ENCODE results near the gene CELF4.

The CELF4 gene

GRCh38 chr18:37307181-37307580 is 258.4 kb downstream of the CELF4 start:
- DNase-seq (ENCODE audit: low read depth in 1 of 2, low spot score in 1 of 2) = no peak
- TF ChIP-seq POLR2AphosphoS5 (IDR thresholded peaks at IDR 0.05; ENCODE audit: low read depth) = no peak
- TF ChIP-seq CTCF (IDR thresholded peaks at IDR 0.05; ENCODE audit: insufficient read depth, low read length) = no peak
- no peak for TF ChIP-seq GABPA (IDR thresholded peaks at IDR 0.05; ENCODE audit: low read depth)
- Histone ChIP-seq H3K27me3 (ENCODE audit: insufficient read depth, poor library complexity, severe bottlenecking) (peaks cover 3% of the 10 kb centered on the region), H3K4me3 (replicated peaks; ENCODE audit: insufficient read depth, low read length) (no peak overlapping the region), H3K27ac (replicated peaks) (no peak overlapping the region)

GRCh38 chr18:37306432-37306831 is 259.2 kb downstream of the CELF4 start:
- H3K4me3 ChIP-seq (replicated peaks; ENCODE audit: insufficient read depth, low read length) = no peak overlapping the region
- DNase-seq (ENCODE audit: low read depth in 1 of 2, low spot score in 1 of 2) = no peak
- TF ChIP-seq GABPA (IDR thresholded peaks at IDR 0.05; ENCODE audit: low read depth) (no peak), REST (IDR thresholded peaks at IDR 0.05; ENCODE audit: insufficient replicate concordance, low read depth) (no peak), SPI1 (IDR thresholded peaks at IDR 0.05; ENCODE audit: borderline replicate concordance, low read depth) (no peak), POLR2AphosphoS5 (IDR thresholded peaks at IDR 0.05; ENCODE audit: low read depth) (no peak), CTCF (IDR thresholded peaks at IDR 0.05; ENCODE audit: insufficient read depth, low read length) (no peak)
- no peak overlapping the region for H3K27ac ChIP-seq (replicated peaks)
- peaks cover 3% of the 10 kb centered on the region for H3K27me3 ChIP-seq (ENCODE audit: insufficient read depth, poor library complexity, severe bottlenecking)

- no peak for DNase-seq (ENCODE audit: low read depth in 1 of 2, low spot score in 1 of 2)
- Histone ChIP-seq H3K27ac (replicated peaks) (no peak overlapping the region), H3K27me3 (ENCODE audit: insufficient read depth, poor library complexity, severe bottlenecking) (no peaks in the 10 kb centered on the region), H3K4me3 (replicated peaks; ENCODE audit: insufficient read depth, low read length) (no peak overlapping the region)
- no peak for TF ChIP-seq CTCF (IDR thresholded peaks at IDR 0.05; ENCODE audit: insufficient read depth, low read length)
- TF ChIP-seq GABPA (IDR thresholded peaks at IDR 0.05; ENCODE audit: low read depth) = no peak
Measured at GRCh38 chr18:37305066-37305465, 260.5 kb downstream of the CELF4 start.

- Histone ChIP-seq H3K27ac (replicated peaks) (no peak overlapping the region), H3K4me3 (replicated peaks; ENCODE audit: insufficient read depth, low read length) (no peak overlapping the region), H3K27me3 (ENCODE audit: insufficient read depth, poor library complexity, severe bottlenecking) (no peaks in the 10 kb centered on the region)
- DNase-seq (ENCODE audit: low read depth in 1 of 2, low spot score in 1 of 2) = no peak
- no peak for TF ChIP-seq REST (IDR thresholded peaks at IDR 0.05; ENCODE audit: insufficient replicate concordance, low read depth)
- TF ChIP-seq POLR2AphosphoS5 (IDR thresholded peaks at IDR 0.05; ENCODE audit: low read depth) = no peak
- TF ChIP-seq SPI1 (IDR thresholded peaks at IDR 0.05; ENCODE audit: borderline replicate concordance, low read depth) = no peak
- TF ChIP-seq GABPA (IDR thresholded peaks at IDR 0.05; ENCODE audit: low read depth) = no peak
- no peak for TF ChIP-seq CTCF (IDR thresholded peaks at IDR 0.05; ENCODE audit: insufficient read depth, low read length)
Measured at GRCh38 chr18:37304012-37304680, 261.5 kb downstream of the CELF4 start.
